GM19240 (cell line): ENCODE data around the gene ANKRD42.

ENCODE experiments used
- DNase-seq: peaks from one replicate; pipeline ENCODE4 v3.0.0; 2011; ENCODE audit warnings: low spot score; ENCODE audit not compliant: insufficient read length

The ANKRD42 gene

GRCh38 chr11:83285771-83286528, 92.4 kb downstream of the ANKRD42 start, which contains the start of gene CCDC90B:
CCDC90B (minus strand) TSS chr11:83286367; CDS start chr11:83285972, 395 bp downstream.
- DNase-seq: peak; percentile 82

DNA sequence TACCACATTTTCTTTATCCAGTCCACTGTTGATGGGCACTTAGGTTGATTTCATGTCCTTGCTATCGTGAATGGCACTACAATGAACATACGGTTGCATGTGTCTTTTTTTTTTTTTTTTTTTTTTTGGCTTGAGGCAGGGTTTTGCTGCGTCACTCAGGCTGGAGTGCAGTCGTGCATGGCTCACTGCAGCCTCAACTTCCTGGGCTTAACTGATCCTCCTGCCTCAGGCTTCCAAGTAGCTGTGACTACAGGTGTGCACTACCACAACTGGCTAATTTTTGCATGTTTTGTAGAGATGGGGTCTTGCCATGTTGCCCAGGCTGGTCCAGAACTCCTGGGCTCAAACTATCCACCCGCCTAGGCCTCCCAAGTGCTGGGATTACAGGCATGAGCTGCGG, 94.1 kb downstream of the ANKRD42 start:
- no peak for DNase-seq

- peak; percentile 35 for DNase-seq
Observed at GRCh38 chr11:83292709-83293456, 99.4 kb downstream of the ANKRD42 start.

- no peak for DNase-seq
Observed at GRCh38 chr11:83293457-83293774, 99.9 kb downstream of the ANKRD42 start.

- no peak for DNase-seq
Observed at GRCh38 chr11:83294208-83294607, 100.7 kb downstream of the ANKRD42 start.
